ENCODE data around the gene GIMAP6. TPM values are rescaled to one million over a fixed set of nuclear protein-coding genes. Genes with fewer than 3 reads are reported as not detected.
"Not testable (repeated sequence)": the region's sequence is repeated elsewhere in the genome, so short reads cannot be mapped to it uniquely, and the experiment has no call there.

GIMAP6 gene
- polyA plus RNA-seq (ENCODE audit: insufficient read length): 15.3 TPM

DNA sequence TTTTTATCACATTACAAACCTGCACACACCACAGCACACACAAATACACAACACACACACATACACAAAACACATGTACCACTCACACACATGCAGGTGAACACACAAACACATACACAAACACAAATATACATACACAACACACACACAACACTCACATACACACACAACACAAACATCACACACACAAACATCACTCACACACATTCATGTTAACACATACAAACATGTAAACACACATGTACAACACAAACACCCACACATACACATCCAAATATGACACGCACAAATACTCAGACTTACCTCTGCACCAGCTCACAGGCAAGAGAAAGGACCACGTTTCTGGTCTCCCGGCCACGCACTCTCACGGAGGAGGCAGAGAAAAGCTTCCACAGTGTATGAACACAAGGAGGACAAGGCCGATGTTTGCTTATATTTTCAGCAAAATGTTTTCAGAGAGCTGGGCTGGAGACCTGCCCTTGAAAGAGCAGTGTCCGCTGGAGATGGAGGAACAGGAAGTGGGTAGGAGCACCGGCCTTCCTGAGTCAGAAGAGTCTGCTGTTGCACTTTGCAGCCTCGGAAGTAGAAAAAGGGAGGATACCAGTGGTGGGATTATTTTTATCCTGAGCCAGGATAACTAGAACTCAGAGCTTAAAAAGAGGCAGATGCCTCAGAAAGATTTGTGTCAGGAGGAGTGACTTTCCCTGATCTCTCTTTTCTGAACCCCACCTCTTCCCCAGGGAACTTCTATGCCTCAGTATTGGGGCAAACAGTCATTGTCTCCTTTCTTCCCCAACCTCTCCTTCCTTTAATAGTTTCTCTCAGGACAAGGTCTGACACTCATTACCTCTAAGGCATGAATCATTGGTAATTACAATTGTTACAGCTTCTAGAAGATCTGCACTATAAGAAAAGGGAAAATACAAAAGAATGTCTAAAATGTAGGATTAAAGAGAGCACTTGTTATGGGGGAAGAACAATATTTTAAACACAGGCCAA is at the start of gene GIMAP6:
TSS of gene GIMAP6 (minus strand) at position 520 of the 999 bp plus-strand sequence. CDS start 2,243 bp downstream, outside the sequence.
- DNase-seq: no peak

DNA sequence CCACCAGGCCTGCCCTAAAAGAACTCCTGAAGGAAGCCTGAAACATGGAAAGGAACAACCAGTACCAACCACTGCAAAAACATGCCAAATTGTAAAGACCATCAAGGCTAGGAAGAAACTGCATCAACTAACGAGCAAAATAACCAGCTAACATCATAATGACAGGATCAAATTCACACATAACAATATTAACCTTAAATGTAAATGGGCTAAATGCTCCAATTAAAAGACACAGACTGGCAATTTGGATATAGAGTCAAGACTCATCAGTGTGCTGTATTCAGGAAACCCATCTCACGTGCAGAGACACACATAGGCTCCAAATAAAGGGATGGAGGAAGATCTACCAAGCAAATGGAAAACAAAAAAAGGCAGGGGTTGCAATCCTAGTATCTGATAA is 48.2 kb upstream of the GIMAP6 start:
- not testable (repeated sequence) for DNase-seq

DNA sequence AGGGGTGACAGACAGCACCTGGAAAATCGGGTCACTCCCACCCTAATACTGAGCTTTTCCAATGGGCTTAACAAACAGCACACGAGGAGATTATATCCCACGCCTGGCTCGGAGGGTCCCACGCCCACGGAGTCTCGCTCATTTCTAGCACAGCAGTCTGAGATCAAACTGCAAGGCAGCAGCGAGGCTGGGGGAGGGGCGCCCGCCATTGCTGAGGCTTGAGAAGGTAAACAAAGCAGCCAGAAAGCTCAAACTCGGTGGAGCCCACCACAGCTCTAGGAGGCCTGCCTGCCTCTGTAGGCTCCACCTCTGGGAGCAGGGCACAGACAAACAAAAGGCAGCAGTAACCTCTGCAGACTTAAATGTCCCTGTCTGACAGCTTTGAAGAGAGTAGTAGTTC is 46.4 kb upstream of the GIMAP6 start:
- DNase-seq: not testable (repeated sequence)

DNA sequence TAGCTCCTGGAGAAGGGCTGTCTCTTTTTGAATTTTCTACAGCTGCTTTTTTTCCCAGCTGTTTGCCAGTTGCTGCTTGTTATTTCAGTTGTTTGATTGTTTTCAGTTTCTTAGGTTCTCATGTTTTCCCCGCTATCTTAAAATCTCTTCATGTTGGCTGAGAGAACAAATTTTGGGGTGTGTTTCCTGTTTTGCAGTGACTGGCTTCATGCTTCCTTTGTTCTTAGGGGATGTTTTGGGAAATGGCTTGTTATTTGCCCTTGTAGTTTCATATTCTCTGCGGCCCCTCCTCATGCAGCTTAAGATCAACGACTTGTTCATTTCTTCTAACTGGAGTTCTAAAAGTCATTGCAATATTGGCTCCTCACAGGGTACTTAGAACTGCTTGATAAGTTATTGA is 44.7 kb upstream of the GIMAP6 start:
- DNase-seq: not testable (repeated sequence)

DNA sequence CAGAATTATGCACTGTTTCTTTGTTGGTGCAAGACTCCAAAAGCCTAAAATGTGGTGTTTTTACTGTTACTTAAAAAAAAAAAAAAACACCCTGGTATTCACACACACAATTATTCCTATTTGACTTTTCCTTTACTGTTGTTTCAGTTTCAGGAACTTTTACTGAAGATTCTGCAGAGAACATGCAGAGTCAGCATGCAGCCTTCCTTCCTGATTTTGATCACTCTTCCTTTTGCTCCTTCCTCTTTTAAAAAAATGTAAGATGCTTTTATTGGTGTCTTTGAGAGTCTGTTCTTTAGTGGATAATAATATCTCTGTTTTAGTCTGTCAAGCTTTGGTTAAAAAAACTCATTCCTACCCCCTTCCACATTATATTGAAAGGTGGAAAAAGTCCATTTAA is 44.1 kb upstream of the GIMAP6 start:
- DNase-seq: not testable (repeated sequence)

DNA sequence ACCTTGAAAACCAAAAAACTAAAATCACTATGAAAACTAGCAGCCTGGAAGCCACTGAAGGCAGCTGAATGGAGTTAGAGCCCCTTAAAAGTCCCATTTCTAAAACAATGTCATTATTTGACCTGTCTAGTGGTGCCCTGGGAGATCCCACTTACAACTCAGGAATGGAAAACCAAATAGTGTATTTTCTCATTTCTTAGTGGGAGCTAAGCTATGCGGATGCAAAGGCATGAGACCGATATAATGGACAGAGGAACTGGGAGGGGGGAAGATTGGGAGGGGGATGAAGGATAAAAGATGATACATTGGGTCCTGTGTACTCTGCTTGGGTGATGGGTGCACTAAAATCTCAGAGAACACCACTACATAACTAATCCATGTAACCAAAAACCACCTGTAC is 43.5 kb upstream of the GIMAP6 start:
- no peak for DNase-seq

DNA sequence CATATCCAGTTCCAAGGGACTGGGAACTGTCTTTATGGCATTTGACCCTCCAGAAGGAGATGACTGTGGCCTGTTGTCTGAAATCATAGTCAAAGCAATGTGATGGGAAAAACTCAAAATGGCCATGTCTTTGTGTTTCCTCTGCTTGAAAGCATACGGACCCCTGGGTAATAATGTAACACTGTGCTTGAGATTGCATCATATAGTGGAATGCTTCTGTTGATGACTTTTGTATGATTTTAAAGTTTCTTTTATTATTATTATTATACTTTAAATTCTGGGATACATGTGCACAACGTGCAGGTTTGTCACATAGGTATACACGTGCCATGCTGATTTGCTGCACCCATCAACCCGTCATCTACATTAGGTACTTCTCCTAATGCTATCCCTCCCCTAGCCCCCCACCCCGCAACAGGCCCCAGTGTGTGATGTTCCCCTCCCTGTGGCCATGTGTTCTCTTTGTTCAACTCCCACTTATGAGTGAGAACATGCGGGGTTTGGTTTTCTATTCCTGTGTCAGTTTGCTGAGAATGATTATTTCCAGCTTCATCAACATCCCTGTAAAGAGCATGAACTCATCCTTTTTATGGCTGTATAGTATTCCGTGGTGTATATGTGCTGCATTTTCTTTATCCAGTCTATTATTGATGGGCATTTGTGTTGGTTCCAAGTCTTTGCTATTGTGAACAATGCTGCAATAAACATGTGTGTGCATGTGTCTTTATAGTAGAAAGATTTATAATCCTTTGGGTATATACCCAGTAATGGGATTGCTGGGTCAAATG is 39.8 kb upstream of the GIMAP6 start:
- DNase-seq: not testable (repeated sequence)

- no peak for DNase-seq
Observed at GRCh38 chr7:150668977-150669376, 36.8 kb upstream of the GIMAP6 start.

- DNase-seq: no peak
Observed at GRCh38 chr7:150668472-150668911, 36.3 kb upstream of the GIMAP6 start.

DNA sequence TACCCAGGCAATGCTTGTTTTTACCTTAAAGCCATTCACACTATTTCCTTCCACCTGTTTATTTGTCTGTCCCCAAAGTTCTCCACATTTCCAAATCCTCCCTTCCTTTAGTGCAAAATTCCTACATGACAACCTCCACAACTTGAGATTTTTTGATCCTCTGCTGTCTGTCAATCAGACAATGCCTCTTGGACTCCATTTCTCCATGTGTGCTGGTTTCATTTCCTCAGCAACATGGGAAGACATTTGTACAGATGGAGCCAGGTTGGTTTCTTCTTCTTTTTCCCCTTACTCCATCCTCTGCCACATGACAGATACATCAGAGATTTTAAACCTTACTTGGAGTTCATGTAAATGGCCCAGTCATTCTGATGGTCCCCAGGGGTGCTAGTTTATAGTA is 34.2 kb upstream of the GIMAP6 start:
- no peak for DNase-seq

GRCh38 chr7:150665896-150666295 is 33.7 kb upstream of the GIMAP6 start:
- no peak for DNase-seq

- DNase-seq: no peak
Observed at GRCh38 chr7:150665089-150665748, 33.0 kb upstream of the GIMAP6 start.

DNA sequence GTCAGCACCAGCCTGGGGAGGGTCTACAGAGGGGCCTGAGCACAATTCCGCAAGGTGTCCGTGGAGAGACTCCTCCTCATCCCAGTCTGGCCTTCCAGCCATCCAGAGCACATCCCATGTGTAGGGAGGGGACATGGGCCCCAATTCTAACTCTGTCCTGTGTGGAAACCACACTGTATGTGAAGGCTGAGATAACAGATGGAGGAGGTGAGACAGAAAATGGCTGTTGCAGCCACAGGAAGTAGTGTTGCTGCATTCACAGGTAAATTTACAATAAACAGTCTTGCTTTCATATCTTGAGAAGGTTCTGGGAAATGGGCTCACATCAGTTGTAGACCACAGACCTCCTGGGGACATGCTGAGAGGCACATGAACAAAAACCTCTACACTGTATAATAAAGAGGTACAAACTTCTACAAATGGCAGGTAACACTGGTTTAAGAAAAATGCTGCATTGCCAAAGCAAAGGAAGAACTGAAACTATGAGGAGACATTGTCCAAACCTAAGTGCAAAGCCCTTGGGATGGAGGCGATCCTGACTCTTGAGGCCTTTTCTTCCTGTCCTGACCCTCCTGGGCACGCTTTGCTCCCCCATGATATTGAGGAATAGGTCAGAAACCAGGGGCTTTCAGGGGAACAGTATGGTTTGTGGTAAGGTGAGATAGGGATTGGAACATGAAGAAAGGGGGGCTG is 31.8 kb upstream of the GIMAP6 start:
- no peak for DNase-seq

DNA sequence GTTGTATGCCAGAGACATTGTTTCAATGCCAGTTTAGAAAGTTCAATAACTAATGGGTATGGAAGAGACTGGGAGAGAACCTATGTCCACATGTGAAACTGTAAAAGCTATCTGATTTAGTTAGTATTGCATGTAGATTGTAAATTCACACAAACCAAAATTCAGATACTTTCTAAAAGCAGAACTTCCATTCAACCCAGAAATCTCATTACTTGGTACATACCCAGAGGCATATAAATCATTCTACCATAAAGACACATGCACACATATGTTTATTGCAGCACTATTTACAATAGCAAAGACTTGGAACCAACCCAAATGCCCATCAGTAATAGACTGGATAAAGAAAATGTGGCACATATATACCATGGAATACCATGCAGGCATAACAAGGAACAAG is 30.6 kb upstream of the GIMAP6 start:
- DNase-seq: not testable (repeated sequence)

DNA sequence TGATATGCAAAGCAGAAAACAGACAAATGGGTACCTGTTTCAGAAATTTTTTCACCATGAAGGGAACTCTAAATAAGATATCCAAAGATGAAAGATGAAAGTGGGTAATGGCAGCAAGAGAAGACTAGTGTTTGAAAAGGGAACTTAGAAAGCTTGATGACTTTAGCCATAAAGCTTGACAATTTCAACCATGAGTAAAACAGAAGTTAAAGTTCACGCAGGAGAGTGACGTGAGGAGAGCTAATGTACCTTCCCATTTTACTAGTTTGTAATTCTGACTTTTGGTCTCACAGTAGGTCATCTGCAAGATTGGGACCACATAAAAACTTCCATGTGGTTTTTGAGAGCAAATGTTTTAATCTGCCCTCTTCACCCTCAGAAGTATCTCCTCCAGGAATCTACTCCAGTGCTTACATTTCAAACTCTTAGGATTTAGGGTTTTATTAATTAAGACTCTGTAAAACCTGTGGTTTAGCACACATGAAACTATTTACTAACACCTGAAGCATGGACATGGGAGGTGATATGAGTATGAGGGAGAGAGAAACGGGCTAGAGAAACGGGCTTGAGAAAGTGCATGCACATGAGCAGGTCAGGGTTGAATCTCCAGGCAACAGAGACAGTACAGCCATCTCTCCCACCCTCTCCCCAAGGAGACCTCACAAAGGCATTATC is 28.9 kb upstream of the GIMAP6 start:
- DNase-seq: no peak

GRCh38 chr7:150657526-150657925 is 25.3 kb upstream of the GIMAP6 start:
- no peak for DNase-seq

DNA sequence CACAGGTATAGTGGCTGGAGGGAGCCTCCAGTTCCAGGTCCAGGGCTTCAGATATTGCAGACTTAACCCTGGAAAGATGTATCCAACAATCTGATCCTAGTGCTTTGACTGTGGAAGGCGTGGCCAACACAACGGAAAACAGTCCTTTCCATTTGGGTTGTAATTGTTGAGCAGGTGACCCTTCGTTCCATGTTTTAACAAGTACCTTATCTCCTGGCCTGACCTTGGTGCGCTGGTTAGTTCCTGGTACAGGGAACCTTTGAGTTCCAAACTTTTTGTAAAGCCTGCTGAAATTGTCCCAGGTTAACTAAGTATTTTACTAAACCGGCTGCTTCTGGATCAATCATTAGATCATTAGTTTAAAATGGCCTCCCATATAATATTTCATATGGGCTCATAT is 23.9 kb upstream of the GIMAP6 start:
- no peak for DNase-seq

DNA sequence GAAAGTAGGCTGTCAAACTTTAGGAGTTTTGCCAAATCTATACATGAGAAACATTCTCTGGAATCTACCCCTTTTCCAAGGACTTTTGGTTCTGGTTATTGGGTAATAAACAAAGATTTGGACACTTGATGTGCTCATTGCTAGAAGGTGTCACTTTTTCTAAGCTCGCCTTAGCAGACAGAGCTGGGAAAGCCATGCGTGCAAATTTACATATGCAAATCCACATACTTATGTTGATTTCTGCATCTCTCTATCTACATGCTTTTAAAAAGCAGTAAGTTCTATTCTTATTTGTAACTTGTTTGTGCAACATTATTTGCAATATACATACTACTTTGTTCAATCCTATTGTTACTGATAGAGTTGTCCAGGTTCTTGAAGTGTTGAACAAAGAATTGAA is 22.5 kb upstream of the GIMAP6 start:
- DNase-seq: no peak

DNA sequence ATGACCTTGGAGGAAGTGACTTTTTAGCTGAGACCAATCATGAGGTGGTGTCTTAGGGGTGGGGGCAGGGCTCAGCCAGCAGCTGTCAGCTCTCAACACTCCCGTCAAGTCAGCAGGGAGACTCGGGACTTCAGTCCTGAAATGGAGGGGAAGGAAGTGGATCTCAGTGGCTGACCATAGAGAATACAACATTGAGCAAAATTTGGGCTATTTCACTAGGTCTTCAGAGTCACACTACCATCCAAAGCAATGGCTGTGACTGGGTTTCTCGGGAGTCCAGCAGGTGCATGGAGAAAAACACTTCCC is 16.8 kb upstream of the GIMAP6 start:
- no peak for DNase-seq

- no peak for DNase-seq
Observed at GRCh38 chr7:150648353-150649079, 16.3 kb upstream of the GIMAP6 start.
